GM21381 (cell line): ENCODE measurements around the gene CCDC85C.
A peak's percentile ranks its signal among the peaks of the same experiment; 100 is the strongest.

Experiments used
- ATAC-seq: cut with Tn5 transposase; IDR thresholded peaks from one replicate; pipeline ENCODE4 v1.9.1; 2021; ENCODE audit warnings: mild to moderate bottlenecking, moderate library complexity; ENCODE audit not compliant: unreplicated experiment

The CCDC85C gene

GRCh38 chr14:99609245-99610170 is 5.5 kb upstream of the CCDC85C start:
- no peak for ATAC-seq

- ATAC-seq, result no peak
Measured at GRCh38 chr14:99608591-99608990, 4.6 kb upstream of the CCDC85C start.

GRCh38 chr14:99606359-99606758 is 2.4 kb upstream of the CCDC85C start:
- no peak for ATAC-seq

- ATAC-seq, result no peak
Measured at GRCh38 chr14:99605299-99605961, 1.4 kb upstream of the CCDC85C start.

GRCh38 chr14:99604766-99605298 is 825 bp upstream of the CCDC85C start:
- ATAC-seq, result peak; percentile 15

GRCh38 chr14:99604278-99604765 is 315 bp upstream of the CCDC85C start:
- ATAC-seq, result peak; percentile 93

GRCh38 chr14:99602788-99603415 is 1.1 kb downstream of the CCDC85C start:
- ATAC-seq, result no peak

GRCh38 chr14:99602054-99602787 is 1.8 kb downstream of the CCDC85C start:
- no peak for ATAC-seq

GRCh38 chr14:99601361-99601831 is 2.6 kb downstream of the CCDC85C start:
- ATAC-seq, result no peak

- ATAC-seq, result no peak
Measured at GRCh38 chr14:99600232-99600888, 3.6 kb downstream of the CCDC85C start.

- no peak for ATAC-seq
Measured at GRCh38 chr14:99599393-99599792, 4.6 kb downstream of the CCDC85C start.

- no peak for ATAC-seq
Measured at GRCh38 chr14:99598774-99599173, 5.2 kb downstream of the CCDC85C start.

- ATAC-seq, result no peak
Measured at GRCh38 chr14:99597911-99598600, 6.0 kb downstream of the CCDC85C start.

GRCh38 chr14:99596772-99597171 is 7.2 kb downstream of the CCDC85C start:
- ATAC-seq, result no peak

- ATAC-seq, result no peak
Measured at GRCh38 chr14:99596071-99596627, 7.9 kb downstream of the CCDC85C start.

- ATAC-seq, result no peak
Measured at GRCh38 chr14:99595524-99595923, 8.5 kb downstream of the CCDC85C start.

- ATAC-seq, result peak; percentile 92
Measured at GRCh38 chr14:99595034-99595433, 9.0 kb downstream of the CCDC85C start.

GRCh38 chr14:99593971-99594841 is 9.8 kb downstream of the CCDC85C start:
- no peak for ATAC-seq
